ENCODE measurements around the gene TMEM43. TPM values are rescaled to one million over a fixed set of nuclear protein-coding genes. Genes with fewer than 3 reads are reported as not detected.

Gene TMEM43
- total and polyA plus RNA-seq, 4 donors = 44.3 to 104 (median 74.5) TPM

- H3K4me3 ChIP-seq = no peak overlapping the region
- H3K27ac ChIP-seq (ENCODE audit: low read depth in 1 of 2, low read length in 1 of 2) = peak overlapping the region; percentile 97 to 98
- ATAC-seq (ENCODE audit: insufficient read depth, low FRiP score) = no peak
- no peaks in the 10 kb centered on the region for H3K9me3 ChIP-seq (ENCODE audit: control insufficient read depth in 4 of 4, insufficient read depth in 3 of 4, low read length in 3 of 4)
- peaks cover 21 to 41% (median 26%) of the 10 kb centered on the region in 4 donors for H3K36me3 ChIP-seq (ENCODE audit: control insufficient read depth in 4 of 4, insufficient read depth in 4 of 4, low read length in 4 of 4)
- H3K27me3 ChIP-seq (ENCODE audit: control insufficient read depth in 3 of 3, insufficient read depth in 3 of 3, low read length in 2 of 3) = no peaks in the 10 kb centered on the region
- no peak for TF ChIP-seq CTCF (IDR thresholded peaks at IDR 0.05; ENCODE audit: control extremely low read depth, extremely low read depth)
- peaks cover 7 to 29% (median 17%) of the 10 kb centered on the region in 5 donors for H3K4me1 ChIP-seq (ENCODE audit: control insufficient read depth in 5 of 5, insufficient read depth in 5 of 5, low read length in 5 of 5)
- peak overlapping the region in 1 of 2 donors; percentile 69 for H3K9ac ChIP-seq (ENCODE audit: insufficient read depth in 1 of 2, low read length in 2 of 2)
- WGBS, 2 donors = 79 to 84% methylated on average over 5 of the region's 5 CpGs
- no peak for DNase-seq
Observed at GRCh38 chr3:14126887-14127505, 2.1 kb downstream of the TMEM43 start.

- ATAC-seq (ENCODE audit: insufficient read depth, low FRiP score) = no peak
- Histone ChIP-seq H3K27me3 (ENCODE audit: control insufficient read depth in 3 of 3, insufficient read depth in 3 of 3, low read length in 2 of 3) (no peaks in the 10 kb centered on the region), H3K9ac (ENCODE audit: insufficient read depth in 1 of 2, low read length in 2 of 2) (no peak overlapping the region), H3K9me3 (ENCODE audit: control insufficient read depth in 4 of 4, insufficient read depth in 3 of 4, low read length in 3 of 4) (no peaks in the 10 kb centered on the region), H3K27ac (ENCODE audit: low read depth in 1 of 2, low read length in 1 of 2) (peak overlapping the region in 1 of 2 donors; percentile 55), H3K4me1 (ENCODE audit: control insufficient read depth in 5 of 5, insufficient read depth in 5 of 5, low read length in 5 of 5) (peaks cover 7 to 27% (median 17%) of the 10 kb centered on the region in 5 donors), H3K36me3 (ENCODE audit: control insufficient read depth in 4 of 4, insufficient read depth in 4 of 4, low read length in 4 of 4) (peaks cover 23 to 45% (median 32%) of the 10 kb centered on the region in 4 donors), H3K4me3 (no peak overlapping the region)
- TF ChIP-seq CTCF (IDR thresholded peaks at IDR 0.05; ENCODE audit: control extremely low read depth, extremely low read depth) = no peak
- no peak for DNase-seq
- whole genome bisulfite sequencing, 2 donors = 86 to 90% methylated on average over 12 of the region's 12 CpGs
Observed at GRCh38 chr3:14127516-14128161, 2.8 kb downstream of the TMEM43 start.

- 98 to 99% methylated on average over 5 of the region's 5 CpGs for WGBS, 2 donors
- Histone ChIP-seq H3K9ac (ENCODE audit: insufficient read depth in 1 of 2, low read length in 2 of 2) (no peak overlapping the region), H3K36me3 (ENCODE audit: control insufficient read depth in 4 of 4, insufficient read depth in 4 of 4, low read length in 4 of 4) (peaks cover 32 to 53% (median 38%) of the 10 kb centered on the region in 4 donors), H3K4me1 (ENCODE audit: control insufficient read depth in 5 of 5, insufficient read depth in 5 of 5, low read length in 5 of 5) (peaks cover 7 to 25% (median 15%) of the 10 kb centered on the region in 5 donors), H3K9me3 (ENCODE audit: control insufficient read depth in 4 of 4, insufficient read depth in 3 of 4, low read length in 3 of 4) (no peaks in the 10 kb centered on the region), H3K27ac (ENCODE audit: low read depth in 1 of 2, low read length in 1 of 2) (no peak overlapping the region), H3K4me3 (no peak overlapping the region), H3K27me3 (ENCODE audit: control insufficient read depth in 3 of 3, insufficient read depth in 3 of 3, low read length in 2 of 3) (no peaks in the 10 kb centered on the region)
- DNase-seq (no peak), ATAC-seq (ENCODE audit: insufficient read depth, low FRiP score) (no peak)
- no peak for TF ChIP-seq CTCF (IDR thresholded peaks at IDR 0.05; ENCODE audit: control extremely low read depth, extremely low read depth)
Observed at GRCh38 chr3:14128724-14129123, 3.9 kb downstream of the TMEM43 start.

All from lung (tissue), 12 donors.